Measurements from ENCODE around the gene GABARAPL2.

The GABARAPL2 gene

DNA sequence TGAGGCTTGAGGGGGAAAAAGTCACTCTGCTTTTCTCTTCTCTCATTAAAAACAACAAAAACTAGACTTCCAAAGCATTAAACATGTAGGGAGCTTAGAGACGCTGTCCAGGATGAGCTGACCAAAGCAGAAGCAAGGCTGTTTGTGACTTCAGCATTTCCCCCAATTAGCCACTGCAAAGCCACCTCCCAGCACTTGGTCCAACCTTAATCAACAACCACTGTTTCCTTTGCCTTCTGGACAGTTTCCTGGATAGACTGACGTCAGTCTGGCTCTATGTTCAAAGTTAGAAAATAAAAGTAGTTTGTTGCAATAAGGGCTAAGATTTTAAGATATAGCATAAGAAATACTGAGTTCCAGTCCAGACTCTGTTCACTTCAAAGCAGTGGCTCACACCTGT lies 13.2 kb upstream of the GABARAPL2 start:
- Histone ChIP-seq H3K9me3 (no peaks in the 10 kb centered on the region), H3K27me3 (no peaks in the 10 kb centered on the region), H3K36me3 (no peaks in the 10 kb centered on the region), H3K4me1 (no peaks in the 10 kb centered on the region), H3K4me3 (ENCODE audit: low read depth, low read length) (no peak overlapping the region)
- TF ChIP-seq, protein P1, sequence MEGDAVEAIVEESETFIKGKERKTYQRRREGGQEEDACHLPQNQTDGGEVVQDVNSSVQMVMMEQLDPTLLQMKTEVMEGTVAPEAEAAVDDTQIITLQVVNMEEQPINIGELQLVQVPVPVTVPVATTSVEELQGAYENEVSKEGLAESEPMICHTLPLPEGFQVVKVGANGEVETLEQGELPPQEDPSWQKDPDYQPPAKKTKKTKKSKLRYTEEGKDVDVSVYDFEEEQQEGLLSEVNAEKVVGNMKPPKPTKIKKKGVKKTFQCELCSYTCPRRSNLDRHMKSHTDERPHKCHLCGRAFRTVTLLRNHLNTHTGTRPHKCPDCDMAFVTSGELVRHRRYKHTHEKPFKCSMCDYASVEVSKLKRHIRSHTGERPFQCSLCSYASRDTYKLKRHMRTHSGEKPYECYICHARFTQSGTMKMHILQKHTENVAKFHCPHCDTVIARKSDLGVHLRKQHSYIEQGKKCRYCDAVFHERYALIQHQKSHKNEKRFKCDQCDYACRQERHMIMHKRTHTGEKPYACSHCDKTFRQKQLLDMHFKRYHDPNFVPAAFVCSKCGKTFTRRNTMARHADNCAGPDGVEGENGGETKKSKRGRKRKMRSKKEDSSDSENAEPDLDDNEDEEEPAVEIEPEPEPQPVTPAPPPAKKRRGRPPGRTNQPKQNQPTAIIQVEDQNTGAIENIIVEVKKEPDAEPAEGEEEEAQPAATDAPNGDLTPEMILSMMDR (IDR thresholded peaks at IDR 0.05; ENCODE audit: low read depth, low read length), result no peak
- no peak for DNase-seq

DNA sequence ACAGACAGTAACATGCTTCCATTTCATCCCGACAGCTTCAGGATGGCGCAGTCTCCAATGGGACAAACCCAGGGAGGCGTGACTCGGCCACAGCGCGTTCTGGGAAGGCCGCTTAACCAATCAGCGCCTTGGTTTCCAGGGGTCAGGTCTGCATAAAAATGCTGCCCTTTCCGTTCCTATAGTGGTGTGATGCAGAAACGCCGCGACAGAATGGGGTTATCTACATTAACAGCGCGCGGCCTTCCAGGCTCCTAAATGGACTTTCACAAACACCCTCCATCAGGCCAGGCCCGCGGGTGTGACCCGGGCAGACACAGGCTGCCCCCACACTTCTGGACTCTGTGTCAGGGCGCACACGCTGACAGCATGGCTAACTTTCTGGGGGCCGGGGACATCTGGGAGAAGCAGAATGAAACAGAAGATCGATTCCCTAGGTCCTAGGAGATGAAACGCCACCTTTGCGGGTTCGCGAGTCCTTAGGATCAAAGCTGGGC lies 10.9 kb upstream of the GABARAPL2 start:
- Histone ChIP-seq H3K4me3 (ENCODE audit: low read depth, low read length) (peak overlapping the region; percentile 85), H3K4me1 (no peaks in the 10 kb centered on the region), H3K9me3 (no peaks in the 10 kb centered on the region), H3K27me3 (no peaks in the 10 kb centered on the region), H3K36me3 (no peaks in the 10 kb centered on the region)
- TF ChIP-seq, protein P1 (IDR thresholded peaks at IDR 0.05; ENCODE audit: low read depth, low read length), result no peak
- DNase-seq, result peak; percentile 91

DNA sequence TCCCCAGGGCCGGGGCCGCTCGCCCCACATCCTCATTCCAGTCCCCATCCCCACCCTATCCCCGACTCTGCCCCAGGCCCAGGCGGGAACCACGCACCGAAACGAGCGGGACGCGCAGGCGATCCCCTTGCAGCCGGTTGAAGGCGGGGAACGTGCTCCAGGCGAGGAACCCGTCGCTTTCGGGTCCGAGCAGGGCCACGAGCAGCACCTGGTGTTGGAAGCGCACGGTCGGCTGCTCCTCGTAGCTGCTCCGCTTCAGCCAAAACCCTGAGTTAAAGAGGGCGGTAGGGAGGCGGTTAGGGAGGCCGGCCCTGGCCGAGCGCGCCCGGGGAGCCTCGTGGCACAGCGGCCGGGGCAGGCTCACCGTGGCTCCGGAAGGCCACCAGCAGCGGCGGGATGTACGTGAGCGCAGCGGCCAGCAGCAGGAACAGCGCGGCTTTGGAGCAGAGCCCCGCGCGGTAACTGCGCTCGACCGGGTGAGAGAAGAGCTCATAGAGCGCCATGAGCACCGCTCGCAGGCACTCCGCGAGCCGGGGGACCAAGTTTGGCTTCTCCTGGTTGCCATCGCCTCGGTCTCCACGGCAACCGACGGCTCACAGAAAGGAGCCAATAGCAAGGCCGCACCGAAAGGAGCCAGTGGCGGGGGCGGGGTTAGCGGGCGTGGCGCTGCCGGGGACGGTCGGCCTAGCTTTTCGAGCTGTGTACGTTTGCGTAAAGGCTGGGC lies 10.3 kb upstream of the GABARAPL2 start, which contains the start of gene TMEM231:
Gene TMEM231, minus strand, starts transcription at position 546 of the 724 bp plus-strand sequence. Its CDS starts 43 bp downstream, at position 503.
- TF ChIP-seq, protein P1 (IDR thresholded peaks at IDR 0.05; ENCODE audit: low read depth, low read length), result 0 out of 2 replicates have a peak, but pooled peaks have one; percentile 3
- H3K9me3 ChIP-seq, result no peaks in the 10 kb centered on the region
- peak within 1 kb of the TSS; percentile 85 for H3K4me3 ChIP-seq (ENCODE audit: low read depth, low read length)
- H3K27me3 ChIP-seq, result no peaks in the 10 kb centered on the region
- DNase-seq, result peak; percentile 98
- H3K4me1 ChIP-seq, result no peaks in the 10 kb centered on the region
- H3K36me3 ChIP-seq, result no peaks in the 10 kb centered on the region

DNA sequence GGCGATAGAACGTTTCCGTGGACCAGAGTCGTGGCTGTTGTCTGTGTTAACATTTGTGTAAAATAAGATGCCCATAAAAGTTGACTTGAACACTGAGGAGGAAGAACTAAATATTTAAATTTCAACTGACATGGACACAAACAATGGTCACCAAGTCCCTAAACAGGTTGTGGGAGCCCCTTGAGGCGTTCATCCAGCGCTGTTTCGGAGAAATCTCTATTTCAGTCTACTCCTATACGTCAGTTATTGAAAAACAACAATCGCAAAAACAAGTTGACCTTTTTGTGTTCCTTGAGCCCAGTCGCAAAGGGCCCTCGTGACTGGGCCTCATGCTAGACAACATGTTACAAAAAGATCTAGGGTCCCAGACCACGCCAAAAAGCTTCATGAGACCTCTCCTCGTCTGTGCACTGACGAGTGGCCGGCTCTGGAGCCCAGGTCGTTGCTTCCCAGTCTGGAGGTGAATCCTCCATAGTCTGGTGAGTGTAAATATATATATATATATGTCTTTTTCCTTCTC lies 9.7 kb upstream of the GABARAPL2 start:
- H3K9me3 ChIP-seq, result no peaks in the 10 kb centered on the region
- DNase-seq, result no peak
- TF ChIP-seq, protein P1 (IDR thresholded peaks at IDR 0.05; ENCODE audit: low read depth, low read length), result no peak
- H3K4me1 ChIP-seq, result no peaks in the 10 kb centered on the region
- no peaks in the 10 kb centered on the region for H3K27me3 ChIP-seq
- no peaks in the 10 kb centered on the region for H3K36me3 ChIP-seq
- peak overlapping the region; percentile 85 for H3K4me3 ChIP-seq (ENCODE audit: low read depth, low read length)

DNA sequence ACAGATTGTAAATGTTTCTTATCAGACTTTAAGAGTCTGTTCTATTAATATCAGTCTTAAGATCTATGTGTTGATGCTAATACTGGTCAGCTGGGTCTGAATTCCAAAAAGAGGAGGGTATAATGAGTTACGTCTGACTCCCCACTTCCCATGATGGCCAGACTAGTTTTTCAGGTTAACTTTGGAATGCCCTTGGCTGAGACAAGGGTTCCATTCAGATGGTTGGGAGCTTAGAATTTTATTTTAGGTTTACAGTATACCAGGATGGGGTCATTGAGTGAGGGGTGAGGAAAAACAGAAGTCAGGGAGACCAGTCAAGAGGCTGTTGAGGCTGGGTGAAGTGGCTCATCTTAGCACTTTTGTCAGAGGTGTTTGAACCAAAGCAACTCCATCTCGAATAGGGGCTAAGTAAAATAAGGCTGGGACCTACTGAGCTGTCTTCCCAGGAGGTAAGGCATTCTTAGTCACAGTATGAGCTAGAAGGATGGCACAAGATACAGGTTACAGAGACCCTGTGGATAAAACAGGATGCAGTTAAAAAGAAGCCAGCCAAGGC lies 7.3 kb upstream of the GABARAPL2 start:
- Histone ChIP-seq H3K36me3 (no peaks in the 10 kb centered on the region), H3K4me1 (no peaks in the 10 kb centered on the region), H3K9me3 (no peaks in the 10 kb centered on the region), H3K27me3 (no peaks in the 10 kb centered on the region), H3K4me3 (ENCODE audit: low read depth, low read length) (no peak overlapping the region)
- no peak for DNase-seq
- TF ChIP-seq, protein P1 (IDR thresholded peaks at IDR 0.05; ENCODE audit: low read depth, low read length), result no peak

All from BE2C (cell line).